HG03571 (cell line): ENCODE measurements around the gene CYP8B1.
A peak's percentile ranks its signal among the peaks of the same experiment; 100 is the strongest.

Experiments used
- ATAC-seq: cut with Tn5 transposase; IDR thresholded peaks from one replicate; pipeline ENCODE4 v1.9.1; 2021; ENCODE audit not compliant: unreplicated experiment

CYP8B1 gene

GRCh38 chr3:42855219-42855546, 20.5 kb downstream of the CYP8B1 start:
- no peak for ATAC-seq

DNA sequence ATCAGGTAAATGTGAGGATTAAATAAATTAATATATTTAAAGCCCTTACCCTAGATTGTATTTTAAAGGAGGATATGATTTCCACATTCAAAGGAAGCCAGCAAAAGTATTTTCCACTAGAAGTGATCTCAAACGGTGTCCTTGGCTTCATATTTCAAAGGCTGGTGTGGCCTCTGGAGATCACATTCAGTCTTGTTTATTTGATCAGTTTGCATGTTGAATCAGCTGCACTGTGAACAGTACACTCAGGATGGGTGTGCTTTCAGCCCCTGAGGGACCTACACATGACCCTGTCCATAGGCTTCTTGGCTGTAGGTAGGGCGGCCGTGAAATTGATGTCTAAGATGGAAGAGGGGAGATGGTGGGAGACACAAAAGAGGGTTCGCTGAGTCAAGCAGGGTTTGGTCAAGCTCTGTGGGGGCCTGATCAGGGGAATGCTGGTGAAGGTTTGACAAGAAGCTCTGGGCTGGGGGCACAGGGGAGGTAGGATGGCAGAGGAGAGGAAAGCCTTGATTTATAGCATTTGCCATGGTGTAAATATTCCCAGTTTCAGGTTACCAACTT, 21.9 kb downstream of the CYP8B1 start:
- ATAC-seq, result no peak

- ATAC-seq, result no peak
Observed at GRCh38 chr3:42853056-42853455, 22.6 kb downstream of the CYP8B1 start.

GRCh38 chr3:42852441-42852840, 23.2 kb downstream of the CYP8B1 start:
- no peak for ATAC-seq

DNA sequence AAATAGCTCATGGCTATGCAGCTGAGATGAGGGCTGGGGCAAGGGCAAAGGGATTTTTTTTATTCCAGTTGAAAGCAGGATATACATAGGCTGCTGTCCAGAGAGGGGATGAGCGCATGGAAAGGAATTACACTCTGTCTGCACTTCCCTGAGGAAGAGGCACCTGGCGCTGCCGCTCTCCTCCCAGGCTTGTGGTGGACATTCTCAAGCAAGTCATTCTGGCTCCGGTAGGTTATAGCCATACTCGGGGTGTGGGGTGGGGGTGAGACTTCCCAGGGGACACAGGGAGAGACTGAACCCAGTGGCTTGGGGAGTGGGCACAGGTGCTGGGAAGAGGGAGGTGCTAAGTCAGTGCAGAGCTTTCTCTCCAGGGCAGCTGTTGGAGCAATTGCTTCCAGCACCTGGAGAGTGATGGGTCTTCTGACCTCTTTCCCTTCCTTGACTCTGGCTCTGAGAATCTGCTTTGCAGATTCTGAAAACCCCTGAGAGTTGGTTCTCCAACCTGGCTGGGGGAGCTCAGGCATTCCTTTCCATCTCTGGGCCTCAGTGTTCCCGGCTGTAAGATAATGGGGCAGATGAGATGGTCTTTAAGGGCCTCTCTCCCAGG, 24.3 kb downstream of the CYP8B1 start:
- no peak for ATAC-seq

- ATAC-seq, result no peak
Observed at GRCh38 chr3:42850263-42850662, 25.4 kb downstream of the CYP8B1 start.

GRCh38 chr3:42849017-42849416, 26.7 kb downstream of the CYP8B1 start:
- no peak for ATAC-seq

GRCh38 chr3:42847731-42848130, 27.9 kb downstream of the CYP8B1 start:
- ATAC-seq, result no peak

GRCh38 chr3:42846685-42847522, 28.8 kb downstream of the CYP8B1 start:
- ATAC-seq, result no peak

DNA sequence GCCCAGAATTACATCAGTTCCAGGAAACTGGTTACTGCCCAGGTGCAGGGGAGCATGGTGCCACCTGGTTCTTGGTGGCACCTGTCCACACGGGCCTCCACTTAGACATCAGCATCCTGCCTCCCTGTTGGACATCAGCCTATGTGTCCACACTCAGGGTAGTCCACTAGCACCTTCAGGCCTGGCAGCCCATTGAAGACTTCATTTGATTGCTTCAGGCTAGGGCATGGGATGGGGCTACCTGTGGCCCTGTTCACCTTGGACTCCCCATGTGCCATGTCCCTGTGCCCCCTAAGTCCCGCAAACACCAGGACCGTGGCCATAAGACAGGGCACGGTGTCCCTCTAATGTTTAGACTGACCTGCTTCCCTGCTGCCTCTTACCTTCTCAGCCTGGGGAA, 30.9 kb downstream of the CYP8B1 start:
- no peak for ATAC-seq

- ATAC-seq, result no peak
Observed at GRCh38 chr3:42844412-42844713, 31.3 kb downstream of the CYP8B1 start.

DNA sequence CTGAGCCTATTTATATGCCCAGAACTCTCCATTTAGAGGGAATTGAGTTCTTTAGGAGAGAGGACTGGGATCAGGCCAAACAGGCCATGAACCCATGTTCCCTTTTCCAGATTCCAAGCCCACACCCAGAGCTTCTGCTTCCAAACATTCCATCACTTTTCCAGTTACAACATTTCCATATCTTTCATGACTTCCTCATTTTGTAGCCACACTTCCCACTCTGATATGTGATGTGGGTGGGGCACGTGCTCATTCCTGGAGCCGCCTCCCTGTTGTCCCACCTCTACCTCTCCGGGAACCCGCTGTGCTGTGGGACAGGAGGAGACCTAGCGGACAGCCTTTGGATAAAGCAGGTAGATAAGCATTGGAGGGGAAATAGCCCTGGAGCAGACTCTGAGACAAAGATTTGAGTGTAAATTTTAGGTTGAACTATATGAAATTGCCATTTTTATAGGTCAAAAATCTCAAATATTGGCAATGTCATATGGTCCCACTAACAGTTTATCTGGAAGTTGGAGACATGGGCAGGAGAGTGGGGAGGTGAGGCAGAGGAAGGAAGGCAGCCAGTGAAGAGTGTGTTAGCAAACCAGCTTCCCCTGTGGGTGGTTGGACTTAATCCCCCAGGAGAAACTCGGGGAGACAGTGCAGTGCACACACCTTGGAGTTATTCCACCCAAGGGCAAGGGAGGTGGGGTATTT, 31.8 kb downstream of the CYP8B1 start:
- no peak for ATAC-seq

DNA sequence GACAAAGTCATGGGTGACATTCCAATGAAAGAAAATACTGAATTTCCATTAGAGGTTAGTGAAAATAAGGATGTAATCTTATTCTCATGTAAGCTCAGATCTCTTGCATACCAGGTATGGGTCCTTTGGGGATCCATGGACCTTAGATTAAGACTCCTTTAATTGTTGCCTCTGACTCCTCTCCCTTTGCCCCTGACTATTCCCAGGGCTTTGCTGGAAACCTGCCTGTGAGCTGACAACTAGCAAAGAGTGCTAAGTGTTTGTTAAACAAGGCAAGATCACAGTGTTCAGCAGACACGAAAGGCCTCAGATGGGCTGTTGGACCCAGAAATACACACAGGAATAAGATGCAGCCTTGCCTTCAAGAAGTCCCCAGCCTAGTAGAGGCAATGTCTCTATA, 34.3 kb downstream of the CYP8B1 start:
- no peak for ATAC-seq

DNA sequence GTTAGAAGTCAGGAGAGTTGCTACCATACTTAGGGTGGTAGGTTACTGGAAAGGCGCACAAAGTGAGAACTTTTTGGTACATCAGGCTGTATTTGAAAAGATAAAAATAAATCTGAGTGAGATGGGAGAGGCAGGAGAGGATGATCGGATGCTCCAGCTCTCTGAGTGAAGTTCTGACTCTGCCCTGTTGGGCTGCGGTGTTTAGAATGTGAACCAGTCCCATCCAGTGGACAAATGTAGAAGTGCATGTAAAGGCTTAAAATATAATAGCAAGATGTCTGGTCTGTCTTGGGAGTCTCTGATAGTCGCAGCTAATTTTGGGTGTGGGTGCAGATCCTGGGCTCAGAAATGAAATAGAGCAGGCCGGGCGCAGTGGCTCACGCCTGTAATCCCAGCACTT, 36.1 kb downstream of the CYP8B1 start:
- ATAC-seq, result peak; percentile 93

GRCh38 chr3:42838571-42838970, 37.1 kb downstream of the CYP8B1 start:
- no peak for ATAC-seq

- no peak for ATAC-seq
Observed at GRCh38 chr3:42836150-42837123, 39.2 kb downstream of the CYP8B1 start.

DNA sequence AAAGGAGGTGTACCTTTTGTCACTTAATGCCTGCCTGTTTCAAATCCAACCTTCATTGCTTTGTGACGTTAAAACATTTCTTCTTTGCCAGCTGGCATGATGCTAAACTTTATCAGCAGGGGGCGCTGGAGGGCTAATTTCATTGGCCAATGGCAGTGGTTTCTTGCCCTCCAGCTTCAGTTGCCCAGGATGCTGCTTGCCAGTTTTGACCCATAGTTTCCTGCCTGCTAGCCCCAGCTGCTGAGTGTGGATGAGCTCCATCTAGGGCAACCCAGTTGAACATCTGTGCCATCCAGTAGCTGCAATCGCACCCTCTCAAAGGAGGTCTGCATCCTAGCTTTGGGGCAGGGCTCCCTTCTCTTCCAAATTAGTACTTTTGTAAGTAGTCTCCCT, 44.4 kb downstream of the CYP8B1 start:
- no peak for ATAC-seq

DNA sequence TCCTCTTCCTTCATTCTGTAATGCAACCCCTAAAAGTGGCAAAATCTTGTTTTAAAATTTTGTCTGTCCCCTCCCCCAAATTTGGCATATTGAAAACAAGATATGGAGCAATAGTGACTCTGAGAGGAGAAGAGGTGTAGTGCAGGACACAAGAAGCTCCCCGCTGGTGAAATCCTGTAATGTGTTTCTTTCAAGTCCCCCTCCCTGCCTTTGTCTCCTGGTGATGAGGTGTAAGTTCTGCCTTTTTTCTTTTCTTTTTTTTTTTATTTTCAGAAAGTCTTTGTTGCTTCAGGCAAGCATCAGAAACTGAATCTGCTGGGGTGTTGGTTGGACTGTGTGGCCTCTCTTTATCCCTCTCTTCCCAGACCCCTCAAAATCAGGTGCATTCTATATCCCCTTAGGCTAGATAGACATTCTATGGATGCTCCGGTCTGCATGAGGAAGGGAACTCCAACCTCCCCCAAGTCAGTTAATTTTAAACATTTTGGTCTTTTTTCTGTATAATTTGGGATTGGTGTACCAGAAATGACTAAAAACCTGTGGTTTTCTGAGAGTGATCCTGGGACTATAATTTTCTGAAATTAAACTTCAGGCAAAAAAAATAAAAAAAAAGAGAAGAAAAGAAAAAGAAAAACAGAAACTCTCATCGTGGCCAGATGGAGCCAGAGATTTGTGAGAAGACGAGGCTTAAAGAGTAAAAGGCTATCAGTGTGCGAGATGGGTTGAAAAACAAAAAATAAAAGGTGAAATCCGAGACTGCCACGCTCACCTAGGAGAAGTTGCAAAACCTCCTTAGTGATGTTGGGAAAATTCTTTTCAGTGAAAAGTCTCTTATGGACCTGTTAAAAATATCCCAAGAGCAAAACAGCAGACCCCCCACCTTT, 45.0 kb downstream of the CYP8B1 start:
- ATAC-seq, result no peak

- no peak for ATAC-seq
Observed at GRCh38 chr3:42829628-42830436, 45.8 kb downstream of the CYP8B1 start.
